HG02642 (cell line): ENCODE data around the gene ACOT7.
"Not testable (repeated sequence)": the region's sequence is repeated elsewhere in the genome, so short reads cannot be mapped to it uniquely, and the experiment has no call there.

Experiments used
- ATAC-seq: cut with Tn5 transposase; IDR thresholded peaks from one replicate; pipeline ENCODE4 v1.9.1; 2021; ENCODE audit warnings: mild to moderate bottlenecking; ENCODE audit not compliant: unreplicated experiment, poor library complexity

Gene ACOT7

DNA sequence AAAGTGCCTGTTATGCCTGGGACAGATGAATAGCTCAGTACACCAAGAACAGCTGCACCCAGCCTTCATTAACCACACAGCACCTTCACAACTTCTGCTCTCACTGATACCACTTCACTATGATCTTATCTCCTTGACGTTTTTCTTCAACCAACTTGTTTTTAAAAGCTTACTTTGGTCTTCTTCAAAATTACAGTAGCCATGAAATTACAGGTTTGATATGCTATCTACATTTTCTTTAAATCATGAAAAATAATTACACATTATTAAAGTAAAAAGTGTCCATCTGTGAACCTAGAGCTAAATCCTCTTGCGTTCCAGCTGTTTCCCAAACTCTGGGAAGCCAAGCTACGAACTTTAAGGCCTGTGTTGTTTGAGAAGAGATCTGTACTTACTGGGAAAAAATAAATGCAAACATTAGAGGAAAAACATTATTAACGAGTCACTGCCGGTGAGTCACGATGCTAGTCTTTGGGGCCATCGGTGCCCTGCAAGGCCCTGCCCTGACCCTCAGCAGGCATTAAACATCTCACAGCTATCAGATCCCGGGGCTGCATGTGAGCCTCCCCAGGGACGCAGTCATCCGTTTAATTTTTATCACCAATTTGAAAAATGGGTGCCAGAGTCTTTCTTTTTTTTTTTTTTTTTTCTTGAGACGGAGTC lies 76.3 kb downstream of the ACOT7 start:
- no peak for ATAC-seq

DNA sequence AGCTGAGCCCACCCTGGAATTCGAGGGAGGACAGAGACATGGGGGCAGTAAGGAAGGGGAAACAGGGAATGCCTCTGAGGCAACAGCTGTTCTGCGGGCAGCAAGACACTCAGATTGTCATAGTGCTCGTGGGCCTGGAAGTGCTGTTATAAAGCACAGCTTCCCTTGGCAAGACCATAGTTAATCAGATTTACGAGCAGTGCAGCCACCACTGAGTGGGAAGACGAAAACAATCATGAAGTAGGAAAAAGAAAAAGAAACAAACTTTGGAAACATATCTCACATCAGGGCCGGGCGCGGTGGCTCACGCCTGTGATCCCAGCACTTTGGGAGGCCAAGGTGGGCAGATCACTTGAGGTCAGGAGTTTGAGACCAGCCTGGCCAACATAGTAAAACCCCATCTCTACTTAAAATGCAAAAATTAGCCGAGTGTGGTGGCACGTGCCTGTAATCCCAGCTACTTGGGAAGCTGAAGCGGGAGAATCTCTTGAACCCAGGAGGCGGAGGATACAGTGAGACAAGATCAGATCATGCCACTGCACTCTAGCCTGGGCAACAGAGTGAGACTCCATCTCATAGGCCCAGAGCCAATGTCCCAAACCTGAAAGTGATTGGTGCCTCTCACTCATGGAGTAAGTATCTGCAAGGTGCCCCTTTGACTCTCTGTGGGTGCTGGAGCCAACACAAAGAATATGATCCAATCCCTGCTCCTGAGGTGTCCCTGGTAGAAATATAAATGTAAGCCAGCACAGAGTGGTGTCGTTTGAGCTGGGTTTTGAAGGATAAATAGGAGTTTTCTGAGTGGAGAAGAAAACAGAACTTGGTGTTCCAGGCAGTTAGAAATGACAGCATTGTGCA lies 77.1 kb downstream of the ACOT7 start:
- no peak for ATAC-seq

- ATAC-seq, result no peak
These were observed 79.1 kb downstream of the ACOT7 start for GRCh38 chr1:6314503-6314902.

DNA sequence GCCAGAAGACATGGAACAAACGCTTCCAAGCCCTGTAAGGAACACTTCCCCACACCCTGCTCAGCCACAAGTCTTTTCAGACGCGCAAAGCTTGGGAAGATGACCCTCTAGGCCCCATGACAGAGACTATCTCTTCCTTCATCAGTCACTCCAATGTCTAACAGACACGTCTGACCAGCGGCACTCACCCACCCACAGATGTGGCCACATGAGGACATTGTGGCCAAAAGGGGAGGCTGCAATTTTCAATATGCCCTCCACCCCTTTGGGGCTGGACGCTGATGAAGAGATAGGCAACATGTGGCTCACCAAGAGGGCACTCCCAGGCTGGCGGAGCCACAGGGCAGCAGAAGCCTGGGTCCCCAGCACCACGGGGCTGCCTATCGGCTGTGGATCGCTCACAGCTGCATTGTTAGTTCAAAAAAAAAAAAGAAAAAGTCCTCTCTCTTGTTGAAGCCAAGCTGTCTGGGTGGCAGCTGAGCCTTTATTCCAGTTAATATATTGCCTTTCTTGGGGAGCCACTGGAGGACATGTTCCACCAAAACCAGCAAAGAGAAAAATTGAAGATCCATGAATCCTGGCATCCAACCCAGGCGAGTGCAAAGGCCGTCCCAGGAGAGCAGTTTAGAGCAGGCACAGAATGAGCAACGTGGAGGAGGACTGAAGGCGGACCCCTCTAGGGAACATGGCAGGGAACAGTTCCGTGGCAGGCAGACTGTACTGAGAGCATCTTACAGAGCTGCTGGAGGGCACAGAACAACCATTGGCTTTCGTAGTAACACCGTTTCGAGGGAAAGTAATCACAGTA lies 80.0 kb downstream of the ACOT7 start:
- no peak for ATAC-seq

- ATAC-seq, result no peak
These were observed 83.3 kb downstream of the ACOT7 start for GRCh38 chr1:6310116-6310848.

- no peak for ATAC-seq
These were observed 84.0 kb downstream of the ACOT7 start for GRCh38 chr1:6309564-6309963.

- no peak for ATAC-seq
These were observed 85.1 kb downstream of the ACOT7 start for GRCh38 chr1:6308449-6308848.

- ATAC-seq, result not testable (repeated sequence)
These were observed 85.9 kb downstream of the ACOT7 start for GRCh38 chr1:6307682-6308081.

DNA sequence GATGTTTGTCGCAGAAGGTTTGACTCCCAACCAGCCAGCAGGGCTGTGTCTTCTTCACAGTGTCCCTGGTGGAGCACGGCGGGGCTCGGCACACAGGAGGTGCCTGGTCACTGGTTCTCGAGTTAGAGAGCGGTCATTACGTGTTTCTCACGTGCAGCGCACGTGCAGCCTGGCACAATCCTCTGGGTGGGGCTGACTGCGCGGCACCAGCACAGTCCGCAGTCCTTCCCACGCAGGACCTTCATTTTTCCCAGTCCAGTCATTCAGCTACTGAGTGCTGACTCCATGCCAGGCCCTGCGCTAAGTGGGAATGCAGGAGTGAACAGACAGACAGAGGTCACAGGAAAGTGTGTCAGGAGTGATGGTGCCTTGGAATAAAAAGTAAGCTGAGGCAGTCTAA lies 86.5 kb downstream of the ACOT7 start:
- no peak for ATAC-seq

DNA sequence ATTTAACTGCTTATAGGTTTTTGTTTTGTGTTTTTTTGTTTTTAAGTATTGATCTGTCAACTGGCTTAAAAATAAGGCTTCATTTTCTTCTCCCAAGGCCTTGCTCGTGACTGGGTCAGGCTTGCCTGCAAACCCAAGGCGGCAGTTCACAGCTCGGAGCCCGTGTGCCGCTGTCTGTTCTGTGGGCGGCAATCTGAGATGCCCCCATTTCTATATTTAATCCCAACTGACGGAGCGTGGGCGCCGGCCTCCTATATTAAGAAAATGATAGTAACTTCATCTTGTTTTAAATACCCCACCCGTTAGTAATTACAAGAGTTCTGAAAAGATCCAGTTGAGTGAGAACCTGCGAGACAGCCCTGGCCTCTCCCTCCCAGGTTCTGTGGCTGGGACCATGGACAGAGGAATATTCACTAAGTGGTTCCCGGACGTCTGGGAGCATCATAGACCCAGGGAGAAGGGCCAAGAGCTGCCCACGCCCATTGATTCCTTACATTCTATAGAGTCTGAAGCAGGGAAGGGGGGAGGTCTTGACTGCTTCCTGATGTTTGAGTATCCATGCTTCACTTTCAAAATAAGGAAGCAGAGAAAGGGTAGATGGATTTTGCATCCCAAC lies 90.1 kb downstream of the ACOT7 start:
- ATAC-seq, result no peak

DNA sequence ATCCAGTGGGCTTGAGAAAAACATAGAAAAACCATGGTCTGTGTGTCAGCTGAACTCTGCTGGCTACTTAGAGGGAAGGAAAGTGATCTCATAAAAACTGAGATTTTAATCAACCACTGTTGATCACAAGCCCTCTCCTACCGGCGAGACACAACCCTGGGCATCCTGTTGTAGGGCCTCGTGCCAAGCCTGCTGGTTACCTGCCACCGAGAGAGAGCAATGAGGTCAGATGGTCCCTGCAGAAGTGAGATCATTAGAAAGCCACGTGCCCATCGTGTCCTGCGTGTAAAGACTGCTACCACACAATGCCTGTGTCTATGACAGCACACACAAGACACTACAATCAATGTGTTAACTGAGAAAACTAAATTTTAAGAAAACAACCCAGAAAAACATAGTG lies 91.0 kb downstream of the ACOT7 start:
- ATAC-seq, result no peak

DNA sequence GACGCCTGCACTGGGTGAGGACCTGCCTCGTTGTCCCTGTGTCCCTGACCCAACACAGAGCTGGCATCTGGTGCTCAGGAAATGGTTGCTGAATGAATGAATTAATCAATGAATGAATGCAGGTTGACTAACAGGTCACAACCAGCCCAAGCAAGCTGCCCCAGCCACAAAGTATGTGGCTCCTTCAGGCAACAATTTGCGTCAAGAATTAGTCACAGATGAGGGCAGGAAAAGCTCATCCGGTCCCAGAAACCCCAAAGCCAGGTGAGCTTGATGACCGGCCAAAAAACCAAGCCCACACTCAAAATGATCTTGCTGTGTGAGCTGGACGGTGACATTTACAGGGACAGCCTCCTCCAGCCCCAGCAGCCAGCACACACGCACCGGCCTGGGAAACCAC lies 92.0 kb downstream of the ACOT7 start:
- no peak for ATAC-seq

GRCh38 chr1:6300342-6301048 lies 93.1 kb downstream of the ACOT7 start:
- ATAC-seq, result no peak

DNA sequence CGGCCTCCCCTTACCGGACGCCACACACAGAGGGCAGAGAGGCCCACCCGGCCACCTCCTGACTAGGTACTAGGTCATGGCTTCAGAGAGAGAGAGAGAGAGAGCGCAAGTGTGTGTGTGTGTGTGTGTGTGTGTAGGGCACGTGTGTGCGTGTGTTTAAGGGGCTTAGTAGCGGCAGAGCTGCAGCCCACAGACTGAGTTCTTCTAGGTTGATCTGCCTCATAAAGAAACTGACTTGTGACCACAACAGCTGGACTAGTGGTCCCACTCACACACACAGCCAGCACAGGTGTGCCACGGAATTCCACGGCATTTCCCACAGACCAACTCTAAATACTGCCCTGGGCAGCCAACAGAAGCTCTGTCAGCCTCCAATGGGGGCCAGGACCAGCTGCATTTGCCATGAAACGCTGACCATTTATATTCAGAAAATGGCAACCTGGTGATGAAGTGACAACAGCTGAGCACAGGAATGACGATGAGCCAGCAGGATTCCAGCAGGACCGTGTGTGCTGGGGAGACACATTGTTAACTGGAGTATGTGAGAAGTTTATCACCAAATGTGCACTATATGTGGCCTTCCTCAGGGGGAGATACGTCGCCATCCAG lies 93.9 kb downstream of the ACOT7 start:
- ATAC-seq, result no peak

- no peak for ATAC-seq
These were observed 94.6 kb downstream of the ACOT7 start for GRCh38 chr1:6298940-6299465.

DNA sequence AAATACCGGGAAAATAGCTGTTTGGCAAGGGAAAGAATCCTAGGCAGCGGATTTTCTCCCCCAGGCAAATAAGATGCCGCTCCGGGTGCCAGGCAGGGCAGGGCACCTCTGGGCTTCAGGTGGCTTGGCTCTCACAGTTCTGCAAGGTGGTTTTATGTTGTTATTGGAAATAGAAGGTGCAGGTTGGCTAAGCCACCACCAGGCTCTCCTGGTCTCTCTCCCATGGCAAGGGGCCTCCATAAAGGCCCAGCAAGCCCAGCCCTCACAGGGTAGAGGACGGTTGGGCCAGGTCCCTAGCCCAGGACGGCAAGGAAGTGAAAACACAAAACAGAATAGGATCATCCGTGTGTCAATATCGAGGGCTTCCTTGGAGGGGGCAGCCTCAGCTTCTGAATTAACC lies 95.0 kb downstream of the ACOT7 start:
- no peak for ATAC-seq

- ATAC-seq, result no peak
These were observed 97.7 kb downstream of the ACOT7 start for GRCh38 chr1:6295910-6296309.

- no peak for ATAC-seq
These were observed 98.5 kb downstream of the ACOT7 start for GRCh38 chr1:6294890-6295556.
